MM.1S (cell line): ENCODE data around the gene SEMA4D.

Source experiments
- EZH2 ChIP-seq: fragments of 300-600 bp; sonication (generic); optimal IDR thresholded peaks from 2 replicates; pipeline ENCODE3; 2017; ENCODE audit warnings: low read depth, mild to moderate bottlenecking, antibody characterized with exemption, low read length, mixed read lengths
- TF ChIP-seq, protein P1 (sequence below): fragments of 300-600 bp; sonication (generic); IDR thresholded peaks from 2 replicates; pipeline ENCODE4 v1.5.1; 2016; ENCODE audit warnings: antibody characterized with exemption, low read length, mixed read lengths

GRCh38 chr9:89497257-89497963, 503 bp downstream of the SEMA4D start:
- TF ChIP-seq, protein P1, sequence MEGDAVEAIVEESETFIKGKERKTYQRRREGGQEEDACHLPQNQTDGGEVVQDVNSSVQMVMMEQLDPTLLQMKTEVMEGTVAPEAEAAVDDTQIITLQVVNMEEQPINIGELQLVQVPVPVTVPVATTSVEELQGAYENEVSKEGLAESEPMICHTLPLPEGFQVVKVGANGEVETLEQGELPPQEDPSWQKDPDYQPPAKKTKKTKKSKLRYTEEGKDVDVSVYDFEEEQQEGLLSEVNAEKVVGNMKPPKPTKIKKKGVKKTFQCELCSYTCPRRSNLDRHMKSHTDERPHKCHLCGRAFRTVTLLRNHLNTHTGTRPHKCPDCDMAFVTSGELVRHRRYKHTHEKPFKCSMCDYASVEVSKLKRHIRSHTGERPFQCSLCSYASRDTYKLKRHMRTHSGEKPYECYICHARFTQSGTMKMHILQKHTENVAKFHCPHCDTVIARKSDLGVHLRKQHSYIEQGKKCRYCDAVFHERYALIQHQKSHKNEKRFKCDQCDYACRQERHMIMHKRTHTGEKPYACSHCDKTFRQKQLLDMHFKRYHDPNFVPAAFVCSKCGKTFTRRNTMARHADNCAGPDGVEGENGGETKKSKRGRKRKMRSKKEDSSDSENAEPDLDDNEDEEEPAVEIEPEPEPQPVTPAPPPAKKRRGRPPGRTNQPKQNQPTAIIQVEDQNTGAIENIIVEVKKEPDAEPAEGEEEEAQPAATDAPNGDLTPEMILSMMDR = no peak; the same call in 1 of the 2 replicates
- TF ChIP-seq EZH2 = no peak
